HL-60/S4 treated with phorbol 12-myristate 13-acetate at 8.2 ng/mL for 4 days and 3 days (cell line): ENCODE measurements around the gene IL2RA.

Experiments
- in situ Hi-C: fragments of 300-500 bp; cut with MboI; formaldehyde crosslinking; loops from 2 replicates; pipeline ENCODE4 v1.15.0; 2022; ENCODE audit warnings: low sequenced_read_pairs

Gene IL2RA

GRCh38 chr10:6062101-6062771 is at the start of gene IL2RA:
Gene IL2RA, minus strand, starts transcription at chr10:6062367. Its CDS starts 216 bp downstream, at chr10:6062151.
- in situ Hi-C loops: no loop called here

- in situ Hi-C loops: no loop called here
Measured at GRCh38 chr10:6110136-6110535, 48.0 kb upstream of the IL2RA start.

- in situ Hi-C loops: loop anchor here (10.0 kb wide), 1 partner anchor 305 kb away; no protein-coding TSS in a partner anchor
Measured at GRCh38 chr10:6109444-6109775, 47.2 kb upstream of the IL2RA start.

GRCh38 chr10:6108631-6109443 is 46.7 kb upstream of the IL2RA start:
- in situ Hi-C loops: loop anchor here (10.0 kb wide), 1 partner anchor 306 kb away; no protein-coding TSS in a partner anchor

GRCh38 chr10:6108072-6108471 is 45.9 kb upstream of the IL2RA start:
- in situ Hi-C loops: loop anchor here (10.0 kb wide), 1 partner anchor 307 kb away; no protein-coding TSS in a partner anchor

GRCh38 chr10:6107616-6108015 is 45.4 kb upstream of the IL2RA start:
- in situ Hi-C loops: loop anchor here (10.0 kb wide), 1 partner anchor 307 kb away; no protein-coding TSS in a partner anchor

- in situ Hi-C loops: loop anchor here (10.0 kb wide), 1 partner anchor 311 kb away; no protein-coding TSS in a partner anchor
Measured at GRCh38 chr10:6103591-6103990, 41.4 kb upstream of the IL2RA start.

- in situ Hi-C loops: loop anchor here (10.0 kb wide), 1 partner anchor 313 kb away; no protein-coding TSS in a partner anchor
Measured at GRCh38 chr10:6102128-6102527, 40.0 kb upstream of the IL2RA start.

GRCh38 chr10:6101181-6101580 is 39.0 kb upstream of the IL2RA start:
- in situ Hi-C loops: loop anchor here (10.0 kb wide), 1 partner anchor 314 kb away; no protein-coding TSS in a partner anchor

- in situ Hi-C loops: loop anchor here (10.0 kb wide), 1 partner anchor 314 kb away; no protein-coding TSS in a partner anchor
Measured at GRCh38 chr10:6100370-6100769, 38.2 kb upstream of the IL2RA start.

GRCh38 chr10:6098156-6098555 is 36.0 kb upstream of the IL2RA start:
- in situ Hi-C loops: no loop called here

- in situ Hi-C loops: no loop called here
Measured at GRCh38 chr10:6097063-6097462, 34.9 kb upstream of the IL2RA start.

GRCh38 chr10:6095810-6096570 is 33.8 kb upstream of the IL2RA start:
- in situ Hi-C loops: no loop called here

- in situ Hi-C loops: no loop called here
Measured at GRCh38 chr10:6092731-6093130, 30.6 kb upstream of the IL2RA start.

- in situ Hi-C loops: no loop called here
Measured at GRCh38 chr10:6091630-6092029, 29.5 kb upstream of the IL2RA start.

GRCh38 chr10:6089334-6090219 is 27.4 kb upstream of the IL2RA start:
- in situ Hi-C loops: no loop called here

- in situ Hi-C loops: no loop called here
Measured at GRCh38 chr10:6088721-6089333, 26.7 kb upstream of the IL2RA start, which contains the start of gene RBM17. Gene RBM17, plus strand, starts transcription at chr10:6089034. Its CDS starts 8,032 bp downstream, at chr10:6097066.

- in situ Hi-C loops: no loop called here
Measured at GRCh38 chr10:6086375-6087233, 24.4 kb upstream of the IL2RA start.
